HG02884 (cell line): ENCODE results near the gene LINGO3.
"Not testable (repeated sequence)": the region's sequence is repeated elsewhere in the genome, so short reads cannot be mapped to it uniquely, and the experiment has no call there.

Experiments
- ATAC-seq: cut with Tn5 transposase; IDR thresholded peaks from one replicate; pipeline ENCODE4 v1.9.1; 2021; ENCODE audit warnings: mild to moderate bottlenecking, moderate library complexity; ENCODE audit not compliant: unreplicated experiment

LINGO3 gene

GRCh38 chr19:2283835-2284507 is 24.0 kb downstream of the LINGO3 start:
- no peak for ATAC-seq

- ATAC-seq = no peak
Measured at GRCh38 chr19:2282862-2283237, 25.1 kb downstream of the LINGO3 start.

- ATAC-seq = no peak
Measured at GRCh38 chr19:2282062-2282861, 25.7 kb downstream of the LINGO3 start, which contains the start of gene PEAK3. Gene PEAK3, minus strand, starts transcription at chr19:2282175. Its CDS starts 1,244 bp downstream, at chr19:2280931.

GRCh38 chr19:2281265-2282061 is 26.5 kb downstream of the LINGO3 start:
- ATAC-seq = not testable (repeated sequence)

DNA sequence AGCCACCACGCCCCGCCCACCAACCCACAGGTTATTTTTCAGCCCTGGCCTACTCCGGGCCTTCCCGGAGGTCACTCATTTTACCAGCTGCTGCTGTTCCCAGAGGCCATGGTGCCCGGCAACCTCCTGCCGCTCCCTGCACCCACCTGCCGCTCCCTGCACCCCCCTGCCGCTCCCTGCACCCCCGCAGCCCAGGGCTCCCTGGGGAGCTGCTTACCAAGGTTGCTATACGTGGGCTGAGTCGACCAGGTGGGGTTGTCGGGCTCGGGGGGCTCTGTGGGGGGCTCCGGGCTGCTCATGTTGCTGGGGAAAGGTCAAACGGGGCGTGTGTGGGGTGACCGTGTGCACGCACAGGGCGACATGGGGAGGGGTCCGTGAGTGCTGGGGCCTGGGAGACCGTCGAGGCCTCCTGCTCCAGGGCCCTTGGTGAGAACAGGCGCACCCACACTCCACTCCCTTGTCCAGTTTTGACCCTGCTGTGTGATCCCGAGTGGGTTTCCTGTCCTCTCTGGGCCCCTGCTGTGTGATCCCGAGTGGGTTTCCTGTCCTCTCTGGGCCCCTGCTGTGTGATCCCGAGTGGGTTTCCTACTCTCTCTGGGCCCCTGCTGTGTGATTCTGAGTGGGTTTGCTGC is 27.2 kb downstream of the LINGO3 start:
- no peak for ATAC-seq

DNA sequence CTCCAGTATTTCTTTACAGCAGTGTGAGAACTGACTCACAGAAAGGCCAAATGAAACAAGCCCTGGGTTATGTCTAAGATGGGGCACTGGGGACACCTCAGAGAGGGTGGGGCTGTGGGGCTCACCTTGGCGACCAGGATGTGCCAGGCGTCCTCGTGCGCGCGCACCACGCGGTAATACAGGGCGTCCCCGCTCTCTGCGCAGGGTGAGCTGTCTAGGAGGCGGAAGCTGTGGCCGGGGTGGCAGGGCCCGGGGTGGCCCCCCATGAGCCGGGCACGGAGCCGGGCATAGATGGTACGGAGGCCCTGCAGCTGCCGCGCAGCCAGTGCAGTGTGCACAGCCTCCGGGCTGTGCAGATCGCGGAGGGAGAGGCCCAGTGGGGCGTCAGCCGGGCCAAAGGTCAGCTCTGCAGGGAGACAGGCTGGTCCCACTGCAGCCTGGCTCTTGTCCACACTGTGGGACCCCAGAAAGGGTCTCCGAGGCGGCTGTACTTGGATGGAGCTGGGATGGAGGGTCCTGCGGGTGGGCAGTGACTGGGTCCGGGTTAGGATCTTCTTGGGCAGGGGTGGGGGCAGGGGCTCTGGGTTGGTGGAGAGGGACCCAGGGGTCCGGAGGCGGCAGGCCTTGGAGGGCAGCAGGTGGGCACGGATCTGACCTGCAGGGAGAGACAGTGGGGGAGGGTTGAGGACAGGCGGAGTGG is 29.3 kb downstream of the LINGO3 start:
- no peak for ATAC-seq

DNA sequence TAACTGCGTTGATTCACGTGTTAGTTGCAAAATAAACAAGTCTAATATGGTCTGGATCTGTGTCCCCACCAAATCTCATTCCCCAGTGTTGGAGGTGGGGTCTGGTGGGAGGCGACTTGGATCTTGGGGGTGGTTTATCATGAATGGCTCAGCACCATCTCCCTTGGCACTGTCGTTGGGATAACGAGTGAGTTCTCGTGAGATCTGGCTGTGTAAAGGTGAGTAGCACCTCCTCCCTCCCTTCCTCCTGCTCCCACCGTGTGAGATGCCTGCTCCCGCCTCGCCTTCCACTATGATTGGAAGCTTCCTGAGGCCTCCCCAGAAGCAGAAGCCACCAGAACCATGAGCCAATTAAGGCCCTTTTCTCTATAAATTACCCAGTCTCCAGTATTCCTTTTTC is 30.8 kb downstream of the LINGO3 start:
- no peak for ATAC-seq

DNA sequence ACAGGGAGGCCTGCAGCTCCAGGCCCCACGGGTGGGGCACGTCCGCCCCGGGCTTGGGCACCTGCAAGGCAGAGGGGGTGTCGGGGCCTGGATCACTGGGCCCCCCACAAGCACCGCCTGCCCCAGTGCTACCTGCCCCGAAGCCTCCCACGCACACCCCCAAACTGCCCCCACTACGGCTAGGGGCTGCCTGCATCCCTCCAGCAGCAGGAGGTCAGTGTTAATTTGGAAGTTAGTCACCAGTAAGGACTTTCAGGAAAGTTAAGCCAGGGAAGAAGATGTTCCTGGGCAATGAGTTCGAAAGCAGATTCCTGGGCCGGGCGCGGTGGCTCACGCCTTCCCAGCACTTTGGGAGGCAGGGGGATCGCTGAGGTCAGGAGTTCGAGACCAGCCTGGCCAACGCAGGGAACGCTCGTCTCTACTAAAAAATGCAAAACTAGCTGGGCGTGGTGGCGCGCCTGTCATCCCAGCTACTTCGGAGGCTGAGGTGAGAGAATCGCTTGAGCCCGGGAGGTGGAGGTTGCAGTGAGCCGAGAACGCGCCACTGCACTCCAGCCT is 31.4 kb downstream of the LINGO3 start:
- no peak for ATAC-seq

DNA sequence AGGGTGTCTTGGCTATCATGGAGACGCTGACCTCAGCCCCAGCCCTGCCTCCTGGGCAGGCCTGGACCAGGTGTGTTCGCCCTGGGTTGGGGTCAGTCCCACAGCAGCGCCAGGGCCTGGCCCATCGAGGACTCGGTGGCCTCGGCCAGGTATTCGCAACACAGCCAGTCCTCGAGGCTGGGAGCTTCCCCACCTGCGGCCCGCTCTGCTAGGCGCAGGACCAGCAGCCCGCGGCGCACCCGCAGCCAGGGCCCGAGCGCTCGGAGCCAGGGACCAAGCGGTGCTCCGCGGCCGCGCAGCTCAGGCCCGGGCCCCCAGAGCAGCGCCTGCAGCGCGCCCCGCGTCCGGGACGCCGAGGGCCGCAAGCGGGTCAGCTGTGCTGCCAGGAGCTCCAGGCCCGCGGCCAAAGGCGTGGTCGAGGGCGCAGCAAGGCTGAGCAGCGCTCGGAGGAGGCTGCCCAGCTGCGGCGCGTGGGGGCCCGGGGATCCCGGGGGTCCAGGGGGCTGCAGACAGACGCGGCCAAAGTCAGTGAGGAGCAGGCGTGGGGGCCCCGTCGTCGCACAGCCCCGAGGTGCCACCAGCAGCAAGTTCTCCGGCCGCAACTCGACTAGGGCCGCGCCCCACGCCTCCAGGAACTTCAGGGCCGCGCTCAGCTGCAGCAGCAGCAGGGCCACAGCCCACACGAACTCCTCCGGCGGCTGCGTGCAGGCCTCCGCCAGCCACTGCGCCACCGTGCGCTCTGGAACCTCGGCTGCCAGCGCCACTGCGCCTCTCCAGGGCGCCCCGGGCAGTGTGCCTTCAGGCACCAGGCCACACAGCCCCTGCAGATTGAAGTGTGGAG is 32.1 kb downstream of the LINGO3 start:
- no peak for ATAC-seq

- ATAC-seq = no peak
Measured at GRCh38 chr19:2274931-2275535, 32.9 kb downstream of the LINGO3 start.

DNA sequence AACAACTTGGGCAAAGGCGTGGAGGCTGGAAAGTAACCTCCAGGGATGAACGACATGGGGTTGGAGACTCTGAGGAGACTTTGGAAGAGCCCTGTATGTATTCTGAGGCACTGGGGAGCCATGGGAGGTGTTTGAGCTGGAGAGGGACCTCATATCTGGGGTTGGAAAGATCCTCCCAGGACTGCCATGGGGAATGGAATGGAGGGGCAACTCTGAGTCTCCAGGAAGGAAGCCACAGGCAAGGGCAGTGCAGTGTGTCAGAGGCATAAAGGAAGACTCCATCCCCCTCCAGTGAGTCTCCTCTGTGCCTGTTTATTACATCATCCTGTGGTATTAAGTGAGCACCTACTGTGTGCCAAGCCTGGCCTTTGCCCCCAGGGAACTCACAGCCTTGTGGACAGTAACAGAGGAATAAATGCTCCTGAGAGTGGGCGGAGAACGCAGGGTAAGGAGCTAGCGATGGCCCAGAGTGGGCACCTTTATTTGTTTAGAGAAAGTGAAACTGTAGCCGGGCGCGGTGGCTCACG is 33.7 kb downstream of the LINGO3 start:
- ATAC-seq = no peak

DNA sequence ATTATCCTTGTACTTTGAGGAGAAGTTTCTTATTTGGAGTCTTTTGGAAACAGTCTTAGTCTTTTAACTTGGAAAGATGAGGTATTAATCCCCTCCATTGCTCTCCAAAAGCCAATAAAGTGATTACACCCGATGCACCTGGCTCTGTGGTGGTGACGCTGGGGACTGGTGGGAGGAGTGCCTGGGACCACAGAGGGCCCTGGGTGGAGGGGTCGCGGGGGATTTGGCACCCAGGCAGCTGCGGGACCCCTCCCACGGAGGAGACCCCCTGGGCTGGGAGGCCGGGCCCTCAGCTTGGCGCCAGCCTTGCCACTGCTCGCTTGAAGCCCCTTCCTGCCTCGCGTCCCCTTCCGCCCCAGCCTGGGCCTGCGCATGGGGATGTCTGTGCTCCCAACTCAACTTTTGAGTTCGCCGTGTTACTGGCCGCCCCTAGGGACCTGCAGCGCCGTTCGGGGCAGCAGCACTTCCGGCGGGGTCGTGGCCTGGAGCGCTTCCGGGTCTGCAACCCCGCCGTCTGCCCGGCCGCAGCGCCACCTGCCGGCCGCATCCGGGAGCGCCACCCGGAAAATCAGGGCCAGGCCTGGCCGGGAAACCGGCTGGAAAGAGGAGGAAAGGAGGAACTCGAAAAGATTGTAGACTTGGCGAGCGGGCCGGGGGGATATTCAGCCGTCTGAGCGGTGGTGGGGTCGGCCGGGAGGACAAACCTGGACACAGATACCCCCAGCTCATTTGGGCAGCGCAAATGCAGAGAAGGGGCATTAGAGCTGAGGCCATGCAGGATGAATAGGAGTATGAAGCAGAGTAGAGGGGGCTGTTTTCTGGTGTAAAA is 34.4 kb downstream of the LINGO3 start:
- ATAC-seq = no peak

DNA sequence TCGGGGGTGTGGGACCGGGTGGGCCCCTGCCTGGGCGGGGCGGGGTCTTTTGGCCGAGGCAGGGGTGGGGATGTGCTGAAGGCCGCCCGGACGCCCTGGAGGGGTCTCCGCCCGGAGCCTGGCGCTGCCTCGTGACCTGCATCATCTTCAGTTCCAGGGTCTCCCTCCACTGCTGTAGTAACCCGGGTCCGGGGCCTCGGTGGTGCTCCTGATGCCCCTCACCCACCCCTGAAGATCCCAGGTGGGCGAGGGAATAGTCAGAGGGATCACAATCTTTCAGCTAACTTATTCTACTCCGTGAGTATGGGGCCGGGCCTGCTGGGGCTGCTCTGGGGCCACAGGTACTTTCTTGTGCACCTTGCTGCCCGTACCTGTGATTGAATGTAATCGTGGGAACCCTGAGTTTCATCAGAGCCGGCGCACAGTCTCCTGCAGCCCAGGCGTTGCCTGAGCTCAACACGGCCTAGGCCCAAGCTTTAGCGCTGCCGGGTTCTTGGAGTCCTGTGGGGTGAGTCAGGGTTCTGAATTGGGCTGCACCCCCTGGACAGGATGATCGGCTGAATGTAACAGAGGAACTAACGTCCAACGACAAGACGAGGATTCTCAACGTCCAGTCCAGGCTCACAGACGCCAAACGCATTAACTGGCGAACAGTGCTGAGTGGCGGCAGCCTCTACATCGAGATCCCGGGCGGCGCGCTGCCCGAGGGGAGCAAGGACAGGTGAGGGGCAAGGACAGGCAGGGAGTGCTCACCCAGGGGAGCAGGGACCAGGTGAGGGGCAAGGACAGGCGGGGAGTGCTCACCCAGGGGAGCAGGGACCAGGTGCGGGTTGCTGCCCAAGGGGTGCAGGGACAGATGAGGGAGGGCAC is 36.5 kb downstream of the LINGO3 start:
- no peak for ATAC-seq

DNA sequence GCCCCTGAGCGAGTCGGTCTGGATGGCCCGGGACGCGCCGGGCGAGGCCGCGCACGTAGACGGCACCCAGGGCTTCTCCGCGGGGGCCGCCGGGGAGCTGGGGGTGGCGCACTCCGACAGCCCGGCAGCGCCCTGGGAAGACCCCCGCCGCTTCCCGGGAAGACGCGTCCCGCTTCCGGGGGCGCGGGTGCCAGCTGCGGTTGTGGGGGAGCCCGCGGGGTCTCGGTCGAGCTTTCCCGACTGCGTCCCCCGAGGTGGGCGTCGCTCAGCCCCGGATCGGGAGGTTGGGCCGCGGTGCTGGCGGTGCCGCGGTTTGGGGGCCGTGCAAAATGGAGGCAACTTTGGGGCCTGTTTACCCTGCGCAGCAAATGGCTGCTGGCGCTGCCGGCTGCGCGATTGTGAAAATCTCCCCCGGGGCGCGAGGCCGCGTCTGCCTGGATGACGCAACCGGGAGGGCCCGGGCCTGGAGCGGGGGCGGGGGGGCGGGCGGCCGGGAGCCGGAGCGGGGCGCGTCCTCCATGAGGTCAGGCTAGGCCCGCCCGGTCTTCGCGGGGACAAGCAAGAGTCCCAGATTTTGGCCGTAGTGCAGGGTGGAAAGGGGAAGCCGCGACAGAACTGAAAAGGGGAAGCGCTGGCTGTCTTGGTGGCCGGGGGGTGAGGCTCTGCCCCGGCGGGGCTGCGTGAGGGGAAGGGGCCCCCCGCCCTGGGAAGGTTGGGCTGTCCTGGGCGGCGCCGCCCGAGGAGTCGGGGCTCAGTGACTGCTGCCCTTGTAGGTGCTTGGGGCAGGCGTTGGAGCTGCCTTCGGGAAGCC is 37.3 kb downstream of the LINGO3 start:
- ATAC-seq = no peak

GRCh38 chr19:2270157-2270422 is 37.9 kb downstream of the LINGO3 start:
- no peak for ATAC-seq
